ENCODE results near the gene DYNC1I1.

Gene DYNC1I1

DNA sequence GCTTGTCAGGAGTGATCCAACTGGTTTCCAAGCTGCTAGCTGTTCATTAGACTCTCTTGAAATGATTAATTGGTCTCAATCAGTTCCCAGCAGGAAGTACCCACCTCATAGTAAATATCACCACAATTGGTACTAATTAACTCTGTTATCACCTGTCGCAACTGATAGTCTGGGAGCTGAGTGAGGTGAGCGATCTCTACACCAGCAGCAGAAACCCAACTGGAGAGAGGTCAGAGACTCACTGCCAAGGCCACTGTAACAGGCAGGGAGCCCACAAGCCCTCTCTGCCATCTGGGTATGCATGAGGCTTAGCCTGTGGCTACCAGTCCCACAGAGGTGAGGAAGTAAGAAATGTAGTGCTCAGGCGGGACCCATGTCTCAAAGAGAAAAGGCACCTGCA, 245.5 kb downstream of the DYNC1I1 start:
- DNase-seq (ENCODE audit: low read depth, low spot score), result no peak

DNA sequence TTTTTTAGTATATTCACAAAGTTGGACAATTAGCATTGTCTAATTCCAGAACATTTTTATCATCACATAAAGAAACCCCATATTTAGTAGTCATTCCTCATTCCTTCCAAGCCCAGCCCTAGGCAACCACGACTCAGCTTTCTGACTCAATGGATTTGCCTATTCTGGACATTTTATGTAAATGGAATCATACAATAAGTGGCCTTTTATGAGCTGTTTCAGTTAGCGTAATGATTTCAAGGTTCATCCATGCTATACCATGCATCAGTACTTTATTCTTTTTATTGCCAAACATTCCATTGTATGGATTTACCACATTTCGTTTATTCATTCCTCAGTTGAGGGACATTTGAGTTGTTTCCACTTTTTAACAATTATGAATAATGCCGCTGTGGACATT, 249.2 kb downstream of the DYNC1I1 start:
- no peak for DNase-seq (ENCODE audit: low read depth, low spot score)

DNA sequence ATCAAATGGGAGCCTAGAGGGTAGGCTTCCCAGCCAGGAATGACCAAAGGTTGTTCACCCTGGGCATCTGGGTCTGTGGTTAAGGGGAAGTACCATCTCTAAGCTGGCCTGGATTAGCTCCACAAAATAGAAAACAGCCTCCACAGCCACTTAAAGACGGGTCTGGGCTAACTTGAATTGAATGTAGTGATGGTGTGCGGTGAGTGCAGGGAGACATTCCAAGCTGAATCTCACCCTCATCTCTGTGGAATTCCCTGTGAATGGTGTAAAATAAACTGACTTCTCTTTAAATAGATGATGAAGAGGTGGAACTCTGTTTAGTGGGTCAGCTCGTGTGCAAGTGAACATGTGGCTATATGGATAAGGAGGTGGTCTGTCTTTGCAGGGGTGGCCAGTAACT, 251.0 kb downstream of the DYNC1I1 start:
- DNase-seq (ENCODE audit: low read depth, low spot score), result no peak

DNA sequence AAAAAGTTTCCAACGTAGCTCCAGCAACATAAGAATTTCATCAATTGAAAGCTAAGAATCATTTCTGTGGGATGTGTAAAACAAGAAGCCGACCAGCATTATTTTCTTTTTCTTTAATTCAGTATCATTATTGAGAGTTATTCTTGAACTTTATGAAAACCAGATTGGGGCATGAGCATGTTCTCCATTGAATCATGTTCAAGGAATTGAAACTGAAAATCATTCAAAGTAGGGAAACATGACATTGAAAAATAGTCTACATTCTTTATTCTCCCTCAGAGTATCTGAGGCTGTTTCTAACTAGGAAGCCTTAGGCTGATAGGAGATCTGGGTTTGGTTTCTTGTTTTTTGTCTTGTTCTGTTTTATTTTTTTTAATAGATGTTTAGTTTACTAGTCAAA, 253.7 kb downstream of the DYNC1I1 start:
- no peak for DNase-seq (ENCODE audit: low read depth, low spot score)

DNA sequence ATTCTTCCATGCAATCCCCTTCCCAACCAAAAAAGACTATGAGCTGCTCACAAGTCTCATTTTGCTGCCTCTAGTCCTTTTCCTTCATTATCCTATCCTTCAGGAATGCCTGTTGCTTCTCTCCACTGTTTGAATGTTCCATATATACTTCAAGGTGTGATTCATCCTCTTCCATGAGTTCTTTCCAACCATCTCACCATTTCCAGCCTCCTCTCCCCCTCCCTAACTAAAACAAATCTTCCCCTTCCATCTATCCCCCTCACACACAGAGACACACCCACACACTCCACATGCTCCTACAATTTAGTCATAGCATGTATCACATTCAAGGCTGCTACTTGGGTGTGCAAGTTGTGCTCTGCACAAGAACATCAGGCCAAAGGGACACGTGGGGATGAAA, 254.3 kb downstream of the DYNC1I1 start:
- DNase-seq (ENCODE audit: low read depth, low spot score), result no peak

DNA sequence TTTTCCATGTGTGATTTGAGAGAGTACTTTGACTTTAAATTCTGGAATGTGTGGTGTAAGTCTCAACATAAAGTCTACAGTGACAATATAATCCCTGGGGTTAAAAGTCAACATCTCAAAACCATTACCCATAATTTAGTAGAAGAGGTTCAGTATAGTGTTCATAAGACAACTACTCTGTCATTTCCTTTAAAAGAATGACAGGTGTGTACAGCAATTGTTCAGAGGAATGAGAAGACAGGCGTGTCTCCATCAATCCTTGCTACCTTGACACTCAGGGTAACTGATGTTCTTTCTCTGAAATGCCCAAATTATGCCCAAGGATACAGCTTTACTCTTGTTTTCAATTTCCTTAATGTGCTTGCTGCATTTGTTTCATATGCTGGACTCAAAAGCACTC, 256.4 kb downstream of the DYNC1I1 start:
- no peak for DNase-seq (ENCODE audit: low read depth, low spot score)

DNA sequence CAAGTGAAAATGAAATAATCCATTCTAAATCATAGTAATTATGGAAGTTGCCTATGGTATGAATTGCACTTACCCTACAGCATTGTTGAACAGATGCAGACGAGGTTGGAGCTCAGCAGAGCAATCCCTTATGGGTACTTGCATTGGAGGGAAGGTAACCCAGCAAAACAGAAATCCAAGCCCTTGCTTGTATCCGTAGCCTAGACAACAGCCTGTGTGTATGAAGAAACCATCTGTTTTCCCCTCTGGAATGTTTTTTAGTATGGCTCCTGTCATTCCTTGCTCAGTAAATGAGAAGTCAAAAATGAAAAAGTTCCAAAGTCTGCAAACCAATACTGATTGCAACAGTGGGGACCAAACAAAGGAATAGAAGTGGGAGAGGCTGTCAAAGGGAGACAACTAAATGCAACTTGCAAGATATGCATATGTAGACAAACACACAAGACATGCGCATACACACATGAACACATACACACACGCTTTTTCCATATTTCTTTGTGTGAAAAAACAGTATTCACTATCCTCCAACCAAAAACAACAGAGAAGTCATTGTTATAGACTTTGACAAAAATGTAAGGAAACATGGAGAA, 260.8 kb downstream of the DYNC1I1 start:
- DNase-seq (ENCODE audit: low read depth, low spot score), result no peak

DNA sequence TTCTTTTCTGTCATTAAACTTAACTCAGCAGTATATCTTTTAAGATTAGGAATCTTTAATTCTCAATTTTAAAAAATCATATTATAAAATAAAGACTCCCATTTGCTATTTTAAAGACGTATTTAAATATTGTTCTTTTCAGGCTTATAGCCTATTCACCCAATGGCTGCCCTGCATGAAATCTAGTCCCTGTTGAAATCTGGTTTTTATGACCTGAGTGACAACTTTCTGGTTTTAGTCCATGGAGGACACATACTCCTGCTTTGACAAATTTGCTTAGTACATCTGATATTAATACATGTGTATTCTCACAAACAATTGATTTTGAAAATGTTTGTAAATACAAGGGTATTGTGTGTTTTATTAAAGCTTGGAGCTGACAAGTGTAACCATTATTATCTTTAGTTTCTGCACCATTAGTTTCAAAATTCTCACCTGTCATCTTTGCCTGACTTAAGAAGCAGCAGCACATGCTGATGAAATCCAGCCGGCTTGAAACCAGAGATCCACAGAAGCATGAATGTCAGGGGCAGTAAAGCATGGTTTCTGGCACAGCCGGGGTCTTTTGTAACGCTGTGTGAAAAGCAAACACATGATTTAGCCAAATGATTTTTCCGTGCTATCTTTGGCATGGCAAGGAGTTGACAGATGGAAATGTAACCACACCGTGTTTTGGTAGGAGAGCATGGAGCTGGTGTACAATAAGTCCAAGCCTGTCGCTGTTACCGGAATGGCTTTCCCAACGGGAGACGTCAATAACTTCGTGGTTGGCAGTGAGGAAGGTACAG, 262.8 kb downstream of the DYNC1I1 start:
- DNase-seq (ENCODE audit: low read depth, low spot score), result no peak

DNA sequence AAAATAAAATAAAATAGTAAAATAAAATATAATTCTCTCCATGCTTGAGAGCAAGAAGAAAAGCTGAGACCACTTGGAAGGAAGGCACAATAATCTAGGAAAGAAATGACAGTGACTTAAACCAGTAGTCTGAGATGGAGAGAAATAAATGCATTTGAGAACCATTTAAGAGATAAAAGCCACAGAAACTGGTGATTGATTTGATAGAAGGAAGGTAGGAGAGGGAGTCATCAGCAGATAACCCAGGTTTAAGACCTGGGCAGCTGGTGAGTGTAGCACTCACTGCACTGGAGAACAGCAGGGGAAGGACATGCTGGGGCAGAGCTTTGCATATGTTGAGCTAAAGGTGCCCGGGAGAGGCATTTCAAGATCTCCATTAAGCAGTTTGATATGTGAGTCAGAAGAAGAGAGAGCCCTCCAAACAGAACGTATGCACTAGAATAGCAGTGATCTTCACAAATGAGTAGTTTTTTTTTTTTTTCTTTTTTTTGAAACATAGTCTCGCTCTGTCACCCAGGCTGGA, 268.0 kb downstream of the DYNC1I1 start:
- no peak for DNase-seq (ENCODE audit: low read depth, low spot score)

DNA sequence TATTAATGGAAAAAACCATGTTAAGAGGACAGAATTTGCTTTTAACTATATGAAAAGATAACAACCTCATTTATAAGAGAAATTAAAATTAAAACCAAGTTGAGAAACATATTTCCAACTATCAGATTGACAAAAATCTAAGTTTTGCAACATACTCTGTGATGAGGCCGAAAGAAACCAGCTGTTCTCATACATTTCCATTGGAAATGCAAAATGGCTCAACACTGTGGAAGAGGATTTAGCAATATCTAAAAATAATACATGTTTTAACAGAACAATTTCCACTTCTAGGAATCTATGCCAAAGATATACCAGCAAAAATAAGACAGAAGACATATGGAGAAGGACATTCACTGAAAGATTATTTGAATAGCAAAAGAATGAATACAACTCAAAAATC, 268.8 kb downstream of the DYNC1I1 start:
- DNase-seq (ENCODE audit: low read depth, low spot score), result no peak

DNA sequence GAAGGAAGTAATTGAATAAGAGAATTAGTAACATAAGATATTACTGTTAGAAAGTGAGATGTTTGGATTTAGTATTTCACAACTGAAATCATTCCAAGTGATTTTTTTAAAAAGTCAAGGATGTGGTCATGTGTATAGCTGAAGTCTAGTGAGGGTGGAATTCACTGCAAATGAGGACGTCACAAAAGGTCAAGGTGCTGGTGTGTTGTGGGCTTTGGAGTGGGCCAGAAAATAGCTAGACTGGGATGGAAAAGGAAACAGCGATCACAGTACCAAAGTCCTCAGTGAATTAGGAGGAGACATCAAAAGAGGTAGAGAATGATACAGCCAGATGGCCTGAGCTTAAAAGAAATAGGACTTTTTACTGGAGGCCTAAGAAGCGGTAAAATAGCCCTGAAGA, 272.8 kb downstream of the DYNC1I1 start:
- DNase-seq (ENCODE audit: low read depth, low spot score), result no peak

DNA sequence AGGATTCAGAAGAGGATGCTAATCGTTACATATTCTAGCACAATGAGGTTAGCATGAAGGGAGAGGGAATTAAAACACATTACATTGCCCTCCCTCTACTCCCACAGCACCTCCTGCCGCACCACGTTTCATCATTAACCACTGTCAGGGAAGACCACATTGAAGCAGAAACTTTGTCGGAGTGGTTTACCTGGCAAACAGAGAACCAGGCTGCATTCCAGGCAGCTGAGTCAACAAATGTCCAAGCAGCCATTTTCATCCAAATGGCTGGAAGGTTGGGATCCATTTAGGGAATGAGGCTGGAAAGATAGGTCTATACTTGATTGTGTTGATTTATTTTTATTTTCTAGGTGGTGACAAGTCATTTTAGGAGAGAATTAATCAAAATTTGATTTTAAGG, 273.6 kb downstream of the DYNC1I1 start:
- no peak for DNase-seq (ENCODE audit: low read depth, low spot score)

DNA sequence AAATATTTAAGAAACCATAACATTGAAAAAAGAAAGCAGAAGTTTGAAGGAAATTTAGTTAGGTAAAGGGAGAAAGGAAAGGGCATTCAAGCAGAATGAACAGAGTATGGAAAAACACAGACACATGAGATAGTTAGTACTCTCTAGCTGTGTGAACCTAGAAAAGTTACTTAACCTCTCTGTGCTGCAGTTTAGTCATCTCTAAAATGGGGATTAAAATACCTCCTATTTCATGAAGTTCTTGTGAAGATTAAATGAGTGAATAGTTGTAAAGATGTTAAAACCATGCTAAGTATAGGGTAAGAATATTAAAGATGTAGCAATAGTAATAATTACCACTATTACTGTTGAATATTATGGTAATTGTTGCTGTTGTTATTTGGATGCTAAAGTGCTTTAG, 279.9 kb downstream of the DYNC1I1 start:
- DNase-seq (ENCODE audit: low read depth, low spot score), result no peak

DNA sequence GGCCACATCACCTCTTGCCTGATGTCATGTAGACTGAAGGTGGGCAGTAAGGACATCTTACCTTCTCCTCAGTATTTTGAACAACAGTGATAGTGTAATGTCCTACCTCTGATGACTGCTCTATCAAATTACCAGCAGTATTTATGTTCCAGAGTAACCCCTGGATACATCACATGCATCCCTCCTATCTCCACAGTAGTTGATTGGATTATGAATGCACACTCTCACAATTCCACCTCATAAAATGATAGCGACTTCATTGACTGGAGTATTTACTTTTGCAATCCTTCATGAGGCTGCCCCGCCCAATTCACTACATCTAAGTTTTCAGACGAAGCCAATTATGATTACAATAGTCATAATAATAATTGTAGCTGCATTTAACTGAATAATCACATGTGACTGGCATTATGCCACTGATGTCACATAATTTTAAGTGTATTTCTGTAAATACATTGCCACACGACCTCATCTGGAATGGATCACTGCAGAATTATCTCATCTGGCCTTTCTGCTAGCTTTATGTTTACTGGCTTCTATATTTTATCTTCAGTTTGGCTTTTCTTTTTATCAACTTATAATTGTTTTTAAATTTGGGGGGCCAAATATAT, 280.6 kb downstream of the DYNC1I1 start:
- DNase-seq (ENCODE audit: low read depth, low spot score), result no peak

DNA sequence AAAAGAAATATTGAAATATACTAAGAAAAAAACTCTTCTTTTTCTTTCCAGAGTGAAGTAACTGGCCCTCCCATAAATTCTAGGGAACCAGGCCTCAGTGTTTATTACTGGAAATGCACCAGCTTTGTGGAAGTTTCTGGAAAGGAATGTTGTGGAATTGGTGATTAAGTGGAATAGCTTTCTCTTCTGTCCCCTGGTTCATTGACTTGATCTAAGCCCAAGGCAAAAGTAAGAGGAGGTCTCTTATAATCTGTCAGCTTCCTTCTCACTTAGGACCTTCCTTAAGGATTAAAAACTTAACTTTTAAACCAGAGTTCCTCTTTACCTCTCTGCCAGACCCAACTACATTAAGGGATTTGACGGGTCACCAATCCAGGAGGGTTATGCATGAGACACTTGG, 283.4 kb downstream of the DYNC1I1 start:
- DNase-seq (ENCODE audit: low read depth, low spot score), result no peak

DNA sequence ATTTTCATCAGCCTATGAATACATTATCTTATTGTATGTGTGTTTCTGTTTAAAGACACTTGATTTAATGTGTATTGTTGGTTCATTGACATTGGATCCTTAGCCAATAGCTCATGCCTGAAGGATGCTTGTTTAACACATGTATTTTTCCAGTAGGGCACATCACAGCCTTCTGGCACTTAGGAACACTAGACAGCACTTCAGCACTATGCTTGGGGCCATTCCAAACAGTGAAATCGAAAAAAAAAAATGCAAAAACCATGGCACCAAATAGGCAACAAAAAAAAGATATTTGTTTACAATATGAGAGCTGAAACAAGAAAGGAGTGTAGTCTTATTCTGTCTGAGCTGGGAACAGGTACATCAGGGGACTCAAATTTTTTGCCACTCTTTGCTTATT, 286.7 kb downstream of the DYNC1I1 start:
- no peak for DNase-seq (ENCODE audit: low read depth, low spot score)

DNA sequence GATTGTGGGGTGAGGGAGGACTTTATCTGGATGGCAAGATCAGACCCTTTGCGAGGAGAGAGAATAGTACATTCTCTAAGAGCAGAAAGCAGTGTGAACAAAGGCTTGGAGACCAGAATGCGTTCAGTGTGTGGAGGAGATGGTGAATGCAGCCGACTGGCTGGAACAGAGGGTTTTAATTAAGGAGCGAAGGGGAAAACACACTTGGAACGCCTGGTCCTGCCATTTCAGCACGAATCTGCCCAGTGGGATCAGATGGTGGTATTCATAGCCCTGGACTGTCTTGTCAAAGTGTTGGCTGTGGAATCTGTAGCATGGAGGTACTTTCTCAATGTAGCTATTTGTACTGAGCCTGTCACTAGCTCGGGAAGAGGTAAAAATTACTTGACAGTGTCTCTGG, 288.7 kb downstream of the DYNC1I1 start:
- DNase-seq (ENCODE audit: low read depth, low spot score), result no peak

DNA sequence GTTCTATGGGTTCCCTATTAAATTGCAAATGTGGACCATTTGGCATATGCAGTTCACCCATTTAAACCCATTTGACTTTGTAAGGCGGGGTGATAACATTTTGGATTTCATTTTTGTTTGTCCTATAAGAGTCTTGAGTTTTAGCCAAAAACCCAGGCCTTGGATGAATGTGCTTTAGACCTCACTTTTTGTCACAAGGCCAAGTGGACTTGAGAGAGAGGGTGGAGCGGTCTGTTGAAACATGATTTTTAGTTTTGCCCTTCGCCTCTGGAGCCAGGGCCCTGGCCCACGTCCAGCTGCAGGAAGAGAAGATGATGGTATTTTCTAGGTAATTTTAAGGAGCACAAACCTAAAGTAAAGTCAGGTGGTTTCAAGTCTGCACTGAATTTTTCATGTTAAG, 289.5 kb downstream of the DYNC1I1 start:
- DNase-seq (ENCODE audit: low read depth, low spot score), result no peak

DNA sequence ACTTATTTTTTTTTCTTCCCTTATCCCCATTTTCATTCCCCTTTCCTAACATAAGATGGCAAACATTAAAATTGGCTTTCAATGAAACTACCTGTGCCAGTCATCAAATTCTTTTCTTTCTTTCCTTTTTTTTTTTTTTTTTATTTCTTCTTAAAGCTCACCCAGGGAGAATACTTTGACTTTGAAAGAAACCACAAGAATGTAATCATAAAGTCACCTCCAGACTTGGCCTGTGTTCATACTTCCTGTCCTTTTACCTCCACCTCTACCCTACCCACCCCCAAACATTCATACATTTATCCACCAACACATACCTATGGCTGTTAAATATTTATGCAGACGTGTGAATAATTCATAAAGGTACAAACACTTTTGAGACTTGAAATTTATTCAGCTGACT, 295.0 kb downstream of the DYNC1I1 start:
- DNase-seq (ENCODE audit: low read depth, low spot score), result no peak

DNA sequence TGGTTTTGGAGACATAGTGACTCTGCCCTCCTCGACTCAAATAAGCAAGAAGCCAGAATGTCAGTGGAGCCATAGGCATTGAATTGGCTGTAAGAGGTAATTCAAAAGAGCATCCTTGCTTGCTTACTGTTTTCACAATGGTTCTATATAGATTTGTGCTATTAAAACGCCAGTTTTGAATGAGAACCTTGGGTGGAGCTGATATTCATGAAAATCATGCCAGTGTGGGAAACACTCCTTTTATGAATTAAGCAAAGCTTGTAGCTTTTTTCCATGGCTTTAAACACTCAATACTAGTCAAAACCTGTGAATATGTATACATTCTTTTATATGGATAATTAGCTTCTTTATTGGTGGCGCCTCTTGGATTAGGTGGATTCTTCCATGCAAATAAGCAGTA, 297.0 kb downstream of the DYNC1I1 start:
- DNase-seq (ENCODE audit: low read depth, low spot score), result no peak

DNA sequence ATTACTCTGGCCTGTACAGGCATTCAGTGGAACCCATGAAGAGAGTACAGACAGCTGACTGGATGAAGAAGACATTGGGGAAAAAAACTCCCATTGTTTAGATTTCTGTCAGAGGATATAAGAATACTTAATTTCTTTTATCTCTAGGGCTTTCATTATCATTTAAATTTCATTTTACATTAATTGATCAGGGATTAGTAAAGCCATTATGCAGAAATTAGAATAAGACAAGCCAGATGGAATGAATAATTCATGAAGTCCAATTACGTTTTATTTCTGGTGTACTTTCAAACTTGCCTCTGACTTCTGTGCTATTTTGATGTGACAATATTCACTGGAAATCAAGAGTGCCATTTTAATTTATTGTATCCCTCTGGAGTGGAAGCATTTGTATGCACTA, 302.5 kb downstream of the DYNC1I1 start:
- no peak for DNase-seq (ENCODE audit: low read depth, low spot score)

DNA sequence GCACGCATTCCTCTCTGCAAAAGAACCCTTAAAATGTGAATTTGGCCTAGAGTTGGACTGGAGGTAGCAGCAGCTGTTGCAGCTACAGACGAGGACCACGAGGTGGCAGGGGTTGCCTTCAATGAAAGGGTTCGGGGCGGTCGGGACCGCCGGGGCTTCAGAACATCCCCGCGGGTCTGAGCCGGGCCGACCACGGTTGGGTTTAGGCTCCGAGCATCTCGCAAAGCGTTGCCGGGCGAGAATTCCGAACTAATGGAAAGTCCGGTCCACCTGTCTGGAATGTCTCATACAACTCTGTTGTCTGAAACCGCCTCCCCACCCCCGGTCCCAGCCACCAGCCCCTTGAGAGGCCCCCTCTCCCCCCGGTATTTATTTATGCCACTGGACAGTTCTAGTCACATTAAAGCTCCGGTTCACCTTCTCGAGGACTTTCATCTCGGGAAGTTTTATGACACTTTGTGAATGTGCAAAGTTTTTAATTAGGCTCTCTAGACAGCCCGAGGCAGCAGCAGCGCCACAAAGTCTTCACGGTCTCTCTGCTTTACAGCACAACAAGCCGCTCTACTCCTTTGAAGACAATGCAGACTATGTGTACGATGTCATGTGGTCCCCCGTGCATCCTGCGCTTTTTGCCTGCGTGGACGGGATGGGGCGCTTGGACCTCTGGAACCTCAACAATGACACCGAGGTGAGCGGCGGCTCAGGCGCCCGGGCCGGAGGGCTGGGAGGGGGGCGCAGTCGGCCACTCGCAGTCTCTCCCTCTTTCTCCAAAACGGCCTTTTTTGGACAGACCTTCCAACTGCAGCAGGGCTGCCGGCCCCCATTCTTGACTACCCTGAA, 303.4 kb downstream of the DYNC1I1 start:
- DNase-seq (ENCODE audit: low read depth, low spot score), result no peak
